Jurkat, Clone E6-1 (cell line): ENCODE data around the gene TSEN54. TPM values are rescaled to one million over a fixed set of nuclear protein-coding genes. Genes with fewer than 3 reads are reported as not detected.
"Not testable (repeated sequence)": the region's sequence is repeated elsewhere in the genome, so short reads cannot be mapped to it uniquely, and the experiment has no call there.

Source experiments
- DNase-seq: peaks from one replicate; pipeline ENCODE4 v3.0.0-alpha.2; 2011; ENCODE audit warnings: low read depth, low spot score
- H3K4me3 ChIP-seq: 2 replicates; pipeline ENCODE4 v1.5.1; 2011; ENCODE audit warnings: mild to moderate bottlenecking, low read length, control low read depth, moderate library complexity
- polyA plus RNA-seq: library from polyadenylated mRNA; unstranded; fragments of >200 nt; gene quantifications from one replicate; pipeline ENCODE4 v1.2.1, GENCODE V29; 2012; ENCODE audit warnings: missing spikeins; ENCODE audit not compliant: insufficient read length, insufficient read depth

TSEN54 gene
- polyA plus RNA-seq, result 77.0 TPM

- peak within 1 kb of the TSS; percentile 79 for H3K4me3 ChIP-seq
- peak; percentile 78 for DNase-seq
Observed at GRCh38 chr17:75516255-75516618, at the start of gene TSEN54. TSEN54 (plus strand) TSS chr17:75516528; CDS start chr17:75516561, 33 bp downstream.

GRCh38 chr17:75468291-75468754 is 48.0 kb upstream of the TSEN54 start:
- H3K4me3 ChIP-seq, result no peak overlapping the region
- no peak for DNase-seq

- H3K4me3 ChIP-seq, result no peak overlapping the region
- no peak for DNase-seq
Observed at GRCh38 chr17:75468779-75469373, 47.5 kb upstream of the TSEN54 start.

- H3K4me3 ChIP-seq, result no peak overlapping the region
- no peak for DNase-seq
Observed at GRCh38 chr17:75471207-75471606, 45.1 kb upstream of the TSEN54 start.

GRCh38 chr17:75472119-75472518 is 44.2 kb upstream of the TSEN54 start:
- no peak for DNase-seq
- no peak overlapping the region for H3K4me3 ChIP-seq

- DNase-seq, result no peak
- no peak overlapping the region for H3K4me3 ChIP-seq
Observed at GRCh38 chr17:75473246-75473645, 43.1 kb upstream of the TSEN54 start.

- no peak overlapping the region for H3K4me3 ChIP-seq
- DNase-seq, result no peak
Observed at GRCh38 chr17:75474736-75475135, 41.6 kb upstream of the TSEN54 start.

- H3K4me3 ChIP-seq, result no peak overlapping the region
- no peak for DNase-seq
Observed at GRCh38 chr17:75475144-75475835, 41.0 kb upstream of the TSEN54 start.

GRCh38 chr17:75475851-75476250 is 40.5 kb upstream of the TSEN54 start:
- no peak overlapping the region for H3K4me3 ChIP-seq
- DNase-seq, result no peak

GRCh38 chr17:75476271-75476671 is 40.1 kb upstream of the TSEN54 start:
- DNase-seq, result no peak
- H3K4me3 ChIP-seq, result no peak overlapping the region

- no peak overlapping the region for H3K4me3 ChIP-seq
- no peak for DNase-seq
Observed at GRCh38 chr17:75476752-75477489, 39.4 kb upstream of the TSEN54 start.

GRCh38 chr17:75477490-75477862 is 38.9 kb upstream of the TSEN54 start:
- not testable (repeated sequence) for DNase-seq, H3K4me3 ChIP-seq

- DNase-seq, result no peak
Observed at GRCh38 chr17:75478508-75478907, 37.8 kb upstream of the TSEN54 start.

GRCh38 chr17:75480281-75480680 is 36.0 kb upstream of the TSEN54 start:
- H3K4me3 ChIP-seq, result no peak overlapping the region
- no peak for DNase-seq

More at GRCh38 chr17:75478508-75478907, 37.8 kb upstream of the TSEN54 start:
- H3K4me3 ChIP-seq, result no peak overlapping the region

GRCh38 chr17:75481194-75482068 is 34.9 kb upstream of the TSEN54 start:
- no peak for DNase-seq
- no peak overlapping the region for H3K4me3 ChIP-seq

- no peak overlapping the region for H3K4me3 ChIP-seq
- DNase-seq, result no peak
Observed at GRCh38 chr17:75482098-75482942, 34.0 kb upstream of the TSEN54 start.

GRCh38 chr17:75485688-75486087 is 30.6 kb upstream of the TSEN54 start:
- no peak overlapping the region for H3K4me3 ChIP-seq
- no peak for DNase-seq

GRCh38 chr17:75486151-75486550 is 30.2 kb upstream of the TSEN54 start:
- DNase-seq, result no peak
- no peak overlapping the region for H3K4me3 ChIP-seq
